HPDE6-E6E7 (cell line): ENCODE results near the gene FREM3.

Experiments used
- DNase-seq: peaks from one replicate; pipeline ENCODE4 v3.0.0; 2011; ENCODE audit warnings: missing footprints; ENCODE audit errors: extremely low spot score

Gene FREM3

GRCh38 chr4:143667461-143667860, 33.0 kb downstream of the FREM3 start:
- no peak for DNase-seq

- DNase-seq: no peak
These were observed 42.1 kb downstream of the FREM3 start for GRCh38 chr4:143658336-143658735.

- no peak for DNase-seq
These were observed 45.9 kb downstream of the FREM3 start for GRCh38 chr4:143654571-143654970.

- no peak for DNase-seq
These were observed 47.4 kb downstream of the FREM3 start for GRCh38 chr4:143653031-143653430.

- no peak for DNase-seq
These were observed 57.1 kb downstream of the FREM3 start for GRCh38 chr4:143643399-143643798.

GRCh38 chr4:143642611-143643010, 57.9 kb downstream of the FREM3 start:
- no peak for DNase-seq

GRCh38 chr4:143641361-143641760, 59.1 kb downstream of the FREM3 start:
- DNase-seq: no peak

- no peak for DNase-seq
These were observed 65.7 kb downstream of the FREM3 start for GRCh38 chr4:143634763-143635162.

- DNase-seq: no peak
These were observed 66.6 kb downstream of the FREM3 start for GRCh38 chr4:143633833-143634232.

GRCh38 chr4:143626134-143626911, 74.2 kb downstream of the FREM3 start:
- no peak for DNase-seq

GRCh38 chr4:143625632-143626031, 74.8 kb downstream of the FREM3 start:
- no peak for DNase-seq

- no peak for DNase-seq
These were observed 76.6 kb downstream of the FREM3 start for GRCh38 chr4:143623896-143624295.

- DNase-seq: no peak
These were observed 81.7 kb downstream of the FREM3 start for GRCh38 chr4:143618811-143619210.

- DNase-seq: no peak
These were observed 82.3 kb downstream of the FREM3 start for GRCh38 chr4:143617994-143618679.

GRCh38 chr4:143616771-143617170, 83.7 kb downstream of the FREM3 start:
- DNase-seq: peak; percentile 4

- no peak for DNase-seq
These were observed 91.0 kb downstream of the FREM3 start for GRCh38 chr4:143609492-143609891.

GRCh38 chr4:143606480-143606879, 94.0 kb downstream of the FREM3 start:
- no peak for DNase-seq

- DNase-seq: no peak
These were observed 100.6 kb downstream of the FREM3 start for GRCh38 chr4:143599827-143600226.

GRCh38 chr4:143598816-143599215, 101.7 kb downstream of the FREM3 start:
- no peak for DNase-seq

GRCh38 chr4:143597276-143597675, 103.2 kb downstream of the FREM3 start:
- DNase-seq: no peak

- no peak for DNase-seq
These were observed 112.8 kb downstream of the FREM3 start for GRCh38 chr4:143587703-143588102.

GRCh38 chr4:143586080-143586479, 114.4 kb downstream of the FREM3 start:
- no peak for DNase-seq

GRCh38 chr4:143585548-143585947, 114.9 kb downstream of the FREM3 start:
- DNase-seq: no peak
